ENCODE data around the gene CFAP210.

The CFAP210 gene

GRCh38 chr2:169713331-169713730 lies 19.1 kb upstream of the CFAP210 start:
- DNase-seq (ENCODE audit: low spot score) = no peak
- TF ChIP-seq CTCF (IDR thresholded peaks at IDR 0.05; ENCODE audit: borderline replicate concordance, control extremely low read depth, extremely low read depth, insufficient read depth, missing control alignments) = no peak
- in situ Hi-C loops (cut with MboI; ENCODE audit: low sequenced_read_pairs, unreplicated experiment) = no loop called here

- DNase-seq (ENCODE audit: low spot score) = no peak
- no peak for TF ChIP-seq CTCF (IDR thresholded peaks at IDR 0.05; ENCODE audit: borderline replicate concordance, control extremely low read depth, extremely low read depth, insufficient read depth, missing control alignments)
- in situ Hi-C loops (cut with MboI; ENCODE audit: low sequenced_read_pairs, unreplicated experiment) = no loop called here
Measured at GRCh38 chr2:169712791-169713227, 18.6 kb upstream of the CFAP210 start.

- no peak for TF ChIP-seq CTCF (IDR thresholded peaks at IDR 0.05; ENCODE audit: borderline replicate concordance, control extremely low read depth, extremely low read depth, insufficient read depth, missing control alignments)
- in situ Hi-C loops (cut with MboI; ENCODE audit: low sequenced_read_pairs, unreplicated experiment) = no loop called here
- no peak for DNase-seq (ENCODE audit: low spot score)
Measured at GRCh38 chr2:169711751-169712509, 17.7 kb upstream of the CFAP210 start.

GRCh38 chr2:169709981-169710380 lies 15.8 kb upstream of the CFAP210 start:
- DNase-seq (ENCODE audit: low spot score) = no peak
- in situ Hi-C loops (cut with MboI; ENCODE audit: low sequenced_read_pairs, unreplicated experiment) = no loop called here
- TF ChIP-seq CTCF (IDR thresholded peaks at IDR 0.05; ENCODE audit: borderline replicate concordance, control extremely low read depth, extremely low read depth, insufficient read depth, missing control alignments) = no peak

- TF ChIP-seq CTCF (IDR thresholded peaks at IDR 0.05; ENCODE audit: borderline replicate concordance, control extremely low read depth, extremely low read depth, insufficient read depth, missing control alignments) = no peak
- DNase-seq (ENCODE audit: low spot score) = no peak
- in situ Hi-C loops (cut with MboI; ENCODE audit: low sequenced_read_pairs, unreplicated experiment) = no loop called here
Measured at GRCh38 chr2:169709331-169709730, 15.1 kb upstream of the CFAP210 start.

- in situ Hi-C loops (cut with MboI; ENCODE audit: low sequenced_read_pairs, unreplicated experiment) = no loop called here
- no peak for TF ChIP-seq CTCF (IDR thresholded peaks at IDR 0.05; ENCODE audit: borderline replicate concordance, control extremely low read depth, extremely low read depth, insufficient read depth, missing control alignments)
- no peak for DNase-seq (ENCODE audit: low spot score)
Measured at GRCh38 chr2:169707626-169708025, 13.4 kb upstream of the CFAP210 start.

All from GM13976 (cell line).